PFSK-1 (cell line): ENCODE data around the gene TULP1.
A peak's percentile ranks its signal among the peaks of the same experiment; 100 is the strongest.

Experiments used
- FOXP2 ChIP-seq: optimal IDR thresholded peaks from 2 replicates; pipeline ENCODE3; 2011; ENCODE audit warnings: borderline replicate concordance, control low read depth, inconsistent platforms; ENCODE audit not compliant: insufficient read depth; ENCODE audit errors: extremely low read length, extremely low read depth
- POLR2AphosphoS5 ChIP-seq: IDR thresholded peaks from 2 replicates; pipeline ENCODE4 v1.6.1; 2012; ENCODE audit warnings: low read depth, mild to moderate bottlenecking, control low read depth, low read length, moderate library complexity
- REST ChIP-seq, 2 experiments: IDR thresholded peaks; 2 replicates each; pipeline versions ENCODE4 v1.6.1 to v1.8.0; 2011 to 2012; ENCODE audit warnings: low read depth in 2 of 2, low read length in 2 of 2, control low read depth in 1 of 2, inconsistent platforms in 1 of 2, mild to moderate bottlenecking in 1 of 2, moderate library complexity in 1 of 2; ENCODE audit not compliant: insufficient read depth in 1 of 2
- SIN3A ChIP-seq: IDR thresholded peaks from 2 replicates; pipeline ENCODE4 v1.6.1; 2012; ENCODE audit warnings: mild to moderate bottlenecking, low read length, moderate library complexity, borderline replicate concordance; ENCODE audit not compliant: insufficient read depth
- TAF1 ChIP-seq: IDR thresholded peaks from 2 replicates; pipeline ENCODE4 v1.6.1; 2012; ENCODE audit warnings: low read length, control low read depth, borderline replicate concordance; ENCODE audit not compliant: insufficient read depth

TULP1 gene

DNA sequence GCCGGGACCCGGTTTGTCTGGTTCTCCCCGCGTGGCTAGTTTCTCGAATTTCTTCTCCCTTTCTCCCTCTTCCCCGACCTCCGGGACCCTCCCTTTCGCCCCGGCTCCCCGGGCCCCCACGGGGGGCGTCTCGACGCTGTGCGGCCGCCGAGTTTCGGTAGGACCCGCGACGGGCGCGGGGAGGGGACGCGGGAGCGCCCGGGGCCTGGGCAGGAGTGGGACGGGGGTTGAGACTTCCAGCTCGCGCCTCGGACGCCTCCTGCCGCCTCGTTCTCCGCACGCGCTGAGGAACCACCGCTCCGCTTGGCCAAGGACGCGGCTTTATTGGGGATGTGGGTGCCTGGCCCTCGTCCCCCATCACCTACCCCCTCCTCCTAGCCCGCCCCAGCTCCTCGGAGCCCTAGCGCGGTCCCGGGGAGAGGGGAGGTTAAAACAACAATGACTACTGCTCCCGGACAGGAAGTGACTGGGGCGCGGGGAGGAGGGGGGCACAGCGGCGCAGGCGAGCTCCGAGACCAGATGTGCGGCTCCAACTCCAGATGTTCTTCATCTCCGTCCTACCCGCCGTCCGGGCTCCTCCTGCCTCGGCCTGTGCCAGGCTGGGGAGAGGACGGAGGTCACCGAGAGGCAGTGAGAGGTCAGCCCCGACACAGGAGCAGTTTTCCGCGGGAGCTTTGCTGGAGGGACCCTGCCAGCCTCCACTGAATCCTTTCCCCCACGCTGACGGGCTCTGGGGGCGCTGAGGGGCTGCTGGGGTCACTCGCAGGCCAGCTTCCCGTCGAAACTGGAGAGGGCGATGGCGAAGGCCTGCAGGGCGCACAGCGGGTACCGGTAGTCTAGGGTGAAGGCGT lies 14.9 kb downstream of the TULP1 start:
- TF ChIP-seq FOXP2, result no peak
- TF ChIP-seq REST (IDR thresholded peaks at IDR 0.05; ENCODE audit: insufficient read depth in 1 of 2, low read depth in 2 of 2, low read length in 2 of 2), result no peak
- no peak for TF ChIP-seq SIN3A
- TF ChIP-seq TAF1, result peak; percentile 62; the same call in 1 of the 2 replicates
- no peak; the same call in 1 of the 2 replicates for TF ChIP-seq POLR2AphosphoS5

GRCh38 chr6:35496841-35497570 lies 15.7 kb downstream of the TULP1 start, which contains the start of gene TEAD3:
Gene TEAD3 (minus strand): TSS chr6:35497079.
- TF ChIP-seq POLR2AphosphoS5 (0 out of 2 replicates have a peak, but pooled peaks have one; percentile 45), TAF1 (no peak)

DNA sequence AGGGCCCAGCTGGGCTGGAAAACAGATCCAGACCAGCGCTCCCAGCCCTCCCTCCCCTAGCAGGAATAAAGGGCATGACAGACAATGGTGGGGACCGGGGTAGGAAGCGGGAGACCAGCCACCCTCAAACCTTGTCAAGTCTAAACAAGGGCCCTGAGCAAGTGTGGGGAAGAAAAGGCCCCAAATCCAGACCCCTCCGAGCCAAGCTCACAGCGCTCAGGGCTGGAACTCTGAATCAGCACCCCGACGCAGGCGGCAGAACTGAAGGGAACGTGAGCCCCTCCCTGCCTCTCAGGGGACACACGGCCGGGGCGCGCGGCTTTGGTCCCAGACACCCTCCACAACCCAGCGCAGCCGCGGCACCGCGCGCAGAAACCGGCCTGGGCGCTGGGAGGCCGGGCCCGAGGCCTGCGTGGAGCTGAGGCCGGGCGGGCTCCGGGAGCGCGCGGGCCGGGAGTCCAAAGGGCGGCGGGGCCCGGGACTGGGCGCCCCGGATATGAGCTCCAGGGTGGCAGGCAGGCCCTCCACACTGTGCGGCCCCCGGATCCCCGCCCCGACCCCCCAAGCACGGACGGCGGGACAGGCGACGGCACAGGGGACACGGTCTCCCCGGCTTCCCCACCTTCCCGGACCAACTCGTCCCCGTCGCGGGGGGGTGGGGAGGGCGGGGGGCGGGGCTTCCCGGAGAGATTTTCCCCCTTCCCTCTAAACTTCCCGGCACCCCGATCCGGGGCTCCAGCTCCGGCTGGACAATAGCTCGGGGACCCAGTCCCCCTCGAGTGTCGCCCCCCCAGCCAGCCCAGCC lies 16.5 kb downstream of the TULP1 start:
- TF ChIP-seq TAF1, result no peak
- TF ChIP-seq REST (IDR thresholded peaks at IDR 0.05; ENCODE audit: insufficient read depth in 1 of 2, low read depth in 2 of 2, low read length in 2 of 2), result no peak
- TF ChIP-seq SIN3A, result no peak
- no peak for TF ChIP-seq POLR2AphosphoS5
- TF ChIP-seq FOXP2, result no peak

GRCh38 chr6:35495258-35496035 lies 17.2 kb downstream of the TULP1 start:
- TF ChIP-seq TAF1 (no peak), POLR2AphosphoS5 (no peak), FOXP2 (no peak), SIN3A (no peak), REST (IDR thresholded peaks at IDR 0.05; ENCODE audit: insufficient read depth in 1 of 2, low read depth in 2 of 2, low read length in 2 of 2) (no peak)

- TF ChIP-seq POLR2AphosphoS5, result no peak
- no peak for TF ChIP-seq TAF1
- TF ChIP-seq FOXP2, result no peak
- TF ChIP-seq SIN3A, result no peak
- no peak for TF ChIP-seq REST (IDR thresholded peaks at IDR 0.05; ENCODE audit: insufficient read depth in 1 of 2, low read depth in 2 of 2, low read length in 2 of 2)
Observed at GRCh38 chr6:35494161-35494563, 18.5 kb downstream of the TULP1 start.
